ENCODE data around the gene SRSF4. TPM values are rescaled to one million over a fixed set of nuclear protein-coding genes. Genes with fewer than 3 reads are reported as not detected.

Gene SRSF4
- total and polyA plus RNA-seq, 9 of the 15 experiments (the other 6 are each of a cell fraction or from before 2014, with no cell fraction given): 15.9 to 132 (median 82.0) TPM

GRCh38 chr1:29181413-29182225 lies at the start of gene SRSF4 (continued):
- TF ChIP-seq ZNF318 (IDR thresholded peaks at IDR 0.05; ENCODE audit: borderline replicate concordance in 1 of 2, low read depth in 1 of 2) (no peak), STAT5A (IDR thresholded peaks at IDR 0.05; ENCODE audit: borderline replicate concordance, low read length) (no peak; the same call in 1 of the 2 replicates), DDX20 (tag; IDR thresholded peaks at IDR 0.05; ENCODE audit: low read depth) (no peak), POLR2AphosphoS2 (IDR thresholded peaks at IDR 0.05; ENCODE audit: low read length) (no peak), NRF1 (conservative IDR thresholded peaks at IDR 0.05 in 1 of 2, IDR thresholded peaks at IDR 0.05 in 1 of 2) (peak; percentile 98), USF2 (CRISPR knock-in tag; IDR thresholded peaks at IDR 0.05) (no peak), ATF1 (CRISPR knock-in tag; IDR thresholded peaks at IDR 0.05) (no peak; the same call in 1 of the 2 replicates), ATF1 (tag; IDR thresholded peaks at IDR 0.05) (peak; percentile 93), ZNF699 (CRISPR knock-in tag; IDR thresholded peaks at IDR 0.05; ENCODE audit: insufficient replicate concordance) (no peak), BRF1 (IDR thresholded peaks at IDR 0.05; ENCODE audit: borderline replicate concordance, extremely low read depth, insufficient read length) (no peak), HES1 (IDR thresholded peaks at IDR 0.05; ENCODE audit: low read depth) (no peak), ZBTB5 (IDR thresholded peaks at IDR 0.05) (no peak), MAFG (tag; conservative IDR thresholded peaks at IDR 0.05) (no peak), RBFOX2 (IDR thresholded peaks at IDR 0.05; ENCODE audit: low read depth, low read length) (peak; percentile 100), IRF2 (CRISPR knock-in tag; IDR thresholded peaks at IDR 0.05) (peak; percentile 80; the same call in 1 of the 2 replicates)

Measured in K562 (cell line).